H9 (cell line): ENCODE measurements around the gene IL3RA. TPM values are rescaled to one million over a fixed set of nuclear protein-coding genes. Genes with fewer than 3 reads are reported as not detected.

Experiments used
- DNase-seq: peaks from one replicate; pipeline ENCODE4 v3.0.0-alpha.2; 2017
- H2AFZ ChIP-seq: one replicate; pipeline ENCODE4 v1.6.1; 2013; ENCODE audit warnings: mild to moderate bottlenecking, low read length, control low read depth, moderate library complexity
- H2AK5ac ChIP-seq: 2 replicates; pipeline ENCODE4 v1.6.1; 2013; ENCODE audit warnings: low read length, control low read depth, mixed read lengths; ENCODE audit not compliant: insufficient read length
- H2BK120ac ChIP-seq: one replicate; pipeline ENCODE4 v1.6.1; 2013; ENCODE audit warnings: low read depth, mild to moderate bottlenecking, low read length, control low read depth, inconsistent platforms; ENCODE audit not compliant: poor library complexity, severe bottlenecking
- H2BK12ac ChIP-seq: 2 replicates; pipeline ENCODE4 v1.6.1; 2013; ENCODE audit warnings: low read length, control low read depth, mixed read lengths, low read depth; ENCODE audit not compliant: insufficient read length
- H2BK15ac ChIP-seq: 2 replicates; pipeline ENCODE4 v1.6.1; 2013; ENCODE audit warnings: low read depth, low read length, control low read depth
- H2BK20ac ChIP-seq: one replicate; pipeline ENCODE4 v1.6.1; 2013; ENCODE audit warnings: low read depth, mild to moderate bottlenecking, low read length, control low read depth, inconsistent platforms; ENCODE audit not compliant: poor library complexity, severe bottlenecking
- H2BK5ac ChIP-seq: 2 replicates; pipeline ENCODE4 v1.6.1; 2013; ENCODE audit warnings: low read length, control low read depth, mixed read lengths; ENCODE audit not compliant: insufficient read length
- H3K14ac ChIP-seq: 2 replicates; pipeline ENCODE4 v1.6.1; 2013; ENCODE audit warnings: low read length, control low read depth; ENCODE audit not compliant: insufficient read depth
- H3K18ac ChIP-seq: 2 replicates; pipeline ENCODE4 v1.6.1; 2013; ENCODE audit warnings: low read depth, mild to moderate bottlenecking, mixed read lengths, low read length, control low read depth; ENCODE audit not compliant: insufficient read length
- H3K23ac ChIP-seq: 2 replicates; pipeline ENCODE4 v1.6.1; 2013; ENCODE audit warnings: low read length, control low read depth, mixed read lengths, low read depth; ENCODE audit not compliant: insufficient read length
- H3K23me2 ChIP-seq: 2 replicates; pipeline ENCODE4 v1.6.1; 2013; ENCODE audit warnings: low read depth, mild to moderate bottlenecking, mixed read lengths, low read length, control low read depth; ENCODE audit not compliant: insufficient read length, poor library complexity, severe bottlenecking
- H3K27ac ChIP-seq: 2 replicates; pipeline ENCODE4 v1.5.1; 2013; ENCODE audit warnings: low read length, control low read depth, mixed read lengths, low read depth; ENCODE audit not compliant: insufficient read length
- H3K27me3 ChIP-seq: 2 replicates; pipeline ENCODE4 v1.6.1; 2013; ENCODE audit warnings: low read length, control low read depth, inconsistent platforms; ENCODE audit not compliant: insufficient read depth
- H3K4ac ChIP-seq: 2 replicates; pipeline ENCODE4 v1.6.1; 2013; ENCODE audit warnings: low read depth, mild to moderate bottlenecking, control low read depth, inconsistent platforms, low read length, moderate library complexity
- H3K4me1 ChIP-seq: 2 replicates; pipeline ENCODE4 v1.6.1; 2013; ENCODE audit warnings: low read length, control low read depth, inconsistent platforms; ENCODE audit not compliant: insufficient read depth
- H3K4me2 ChIP-seq: 2 replicates; pipeline ENCODE4 v1.6.1; 2013; ENCODE audit warnings: low read length, control low read depth, mixed read lengths; ENCODE audit not compliant: insufficient read length, insufficient read depth
- H3K56ac ChIP-seq: 2 replicates; pipeline ENCODE4 v1.6.1; 2013; ENCODE audit warnings: low read depth, mild to moderate bottlenecking, mixed read lengths, low read length, control low read depth; ENCODE audit not compliant: insufficient read length
- H3K79me1 ChIP-seq: 2 replicates; pipeline ENCODE4 v1.6.1; 2013; ENCODE audit warnings: low read depth, mild to moderate bottlenecking, moderate library complexity, low read length, control low read depth, inconsistent platforms; ENCODE audit not compliant: insufficient read depth, poor library complexity, severe bottlenecking
- H3K79me2 ChIP-seq: 2 replicates; pipeline ENCODE4 v1.6.1; 2013; ENCODE audit warnings: low read length, control low read depth, inconsistent platforms; ENCODE audit not compliant: insufficient read depth
- H3K9ac ChIP-seq: 2 replicates; pipeline ENCODE4 v1.6.1; 2013; ENCODE audit warnings: low read length, control low read depth, mixed read lengths; ENCODE audit not compliant: insufficient read length; ENCODE audit errors: extremely low read depth
- H3K9me3 ChIP-seq: one replicate; pipeline ENCODE4 v1.6.1; 2013; ENCODE audit warnings: low read depth, low read length, inconsistent platforms; ENCODE audit not compliant: control insufficient read depth
- H3T11ph ChIP-seq: one replicate; pipeline ENCODE4 v1.6.1; 2013; ENCODE audit warnings: mild to moderate bottlenecking, low read length, control low read depth, inconsistent platforms
- H4K20me1 ChIP-seq: one replicate; pipeline ENCODE4 v1.6.1; 2013; ENCODE audit not compliant: control insufficient read depth, insufficient read length, insufficient read depth
- H4K5ac ChIP-seq: 2 replicates; pipeline ENCODE4 v1.6.1; 2013; ENCODE audit warnings: low read depth, mild to moderate bottlenecking, mixed read lengths, low read length, control low read depth; ENCODE audit not compliant: insufficient read length
- H4K8ac ChIP-seq: replicated peaks from 2 replicates; pipeline ENCODE4 v1.6.1; 2013; ENCODE audit warnings: low read length, control low read depth, mixed read lengths, low read depth; ENCODE audit not compliant: insufficient read length
- H4K91ac ChIP-seq: 2 replicates; pipeline ENCODE4 v1.6.1; 2013; ENCODE audit warnings: low read depth, mild to moderate bottlenecking, moderate library complexity, mixed read lengths, low read length, control low read depth; ENCODE audit not compliant: insufficient read length
- H3K27ac Mint-ChIP-seq, 3 experiments: 2 replicates in 2 of 3; 3 replicates in 1 of 3; pipeline ENCODE4 v1.8.0; 2020 to 2021; ENCODE audit warnings: mixed read lengths in 3 of 3, mild to moderate bottlenecking in 1 of 3, moderate library complexity in 1 of 3
- H3K27me3 Mint-ChIP-seq: 2 replicates; pipeline ENCODE4 v1.8.0; 2021; ENCODE audit warnings: low read depth, mild to moderate bottlenecking, moderate library complexity, mixed read lengths
- H3K36me3 Mint-ChIP-seq, 3 experiments: 2 replicates in 2 of 3; 3 replicates in 1 of 3; pipeline ENCODE4 v1.8.0; 2020 to 2021; ENCODE audit warnings: low read depth in 3 of 3, mixed read lengths in 3 of 3; ENCODE audit not compliant: insufficient read depth in 1 of 3
- H3K4me1 Mint-ChIP-seq, 2 experiments: 2 replicates each; pipeline ENCODE4 v1.8.0; 2020; ENCODE audit warnings: mixed read lengths in 2 of 2
- H3K4me3 Mint-ChIP-seq, 2 experiments: 2 replicates in 1 of 2; 3 replicates in 1 of 2; pipeline ENCODE4 v1.8.0; 2020 to 2021; ENCODE audit warnings: mild to moderate bottlenecking in 2 of 2, mixed read lengths in 2 of 2, moderate library complexity in 1 of 2
- H3K9me3 Mint-ChIP-seq, 2 experiments: 2 replicates in 1 of 2; 3 replicates in 1 of 2; pipeline ENCODE4 v1.8.0; 2020; ENCODE audit warnings: mild to moderate bottlenecking in 2 of 2, mixed read lengths in 2 of 2, moderate library complexity in 1 of 2
- CTCF ChIP-seq: fragments of 200-600 bp; sonication (generic); conservative IDR thresholded peaks from 3 replicates; pipeline ENCODE4 v1.8.0; 2021; ENCODE audit warnings: antibody characterized with exemption, mild to moderate bottlenecking
- WGBS: extraction: QIAGEN DNeasy Blood & Tissue Kit; methylation state at CpG from one replicate; pipeline ENCODE4 v1.1.7; 2013; ENCODE audit warnings: missing lambda C conversion rate, low lambda C conversion rate, mixed read lengths; ENCODE audit not compliant: insufficient read length; ENCODE audit errors: extremely low coverage; 5-methylcytosine and 5-hydroxymethylcytosine counted together
- total RNA-seq: library from RNA; stranded (reverse); gene quantifications from 2 replicates; pipeline ENCODE4 v1.2.1, GENCODE V29; 2021

The IL3RA gene
- total RNA-seq, 1 experiment from 2014 or later = 0.24 TPM

GRCh38 chrX:1305411-1305810 is 31.2 kb upstream of the IL3RA start:
- Histone ChIP-seq H2BK20ac (no peak overlapping the region), H3K14ac (no peak overlapping the region), H3K27ac (no peak overlapping the region), H2AK5ac (no peak overlapping the region), H2BK12ac (no peak overlapping the region), H2AFZ (no peak overlapping the region), H3K9ac (no peak overlapping the region), H3K79me1 (no peaks in the 10 kb centered on the region), H3K27me3 (no peaks in the 10 kb centered on the region), H3K4me2 (no peak overlapping the region), H2BK15ac (no peak overlapping the region), H4K8ac (no peak overlapping the region), H3K23ac (no peak overlapping the region), H2BK5ac (no peak overlapping the region), H3K4ac (no peak overlapping the region), H3K56ac (no peak overlapping the region), H4K5ac (no peak overlapping the region), H3K23me2 (no peaks in the 10 kb centered on the region), H3K4me1 (no peaks in the 10 kb centered on the region), H4K91ac (no peak overlapping the region), H4K20me1 (no peaks in the 10 kb centered on the region), H3K9me3 (no peaks in the 10 kb centered on the region), H3K79me2 (no peaks in the 10 kb centered on the region), H3K18ac (no peak overlapping the region), H2BK120ac (no peak overlapping the region), H3T11ph (no peak overlapping the region)
- TF ChIP-seq CTCF = no peak
- Mint-ChIP-seq H3K9me3 (peaks cover 19 to 27% of the 10 kb centered on the region in 2 experiments), H3K4me1 (peaks cover 3% of the 10 kb centered on the region in 2 experiments), H3K27me3 (peaks cover 5% of the 10 kb centered on the region), H3K27ac (0 out of 7 replicates have a peak overlapping the region, but pooled peaks of 1 of the 3 experiments have one; percentile 48), H3K36me3 (peaks cover 9 to 26% (median 18%) of the 10 kb centered on the region in 3 experiments), H3K4me3 (no peak overlapping the region)
- no peak for DNase-seq
- WGBS = no CpG with 5 or more reads among the region's 14 CpGs
